Neuronal stem cell (in vitro differentiated cells): ENCODE results near the gene ASCC3.

Experiments
- DNase-seq: peaks from one replicate; pipeline ENCODE4 v3.0.0-alpha.2; 2013; ENCODE audit warnings: low spot score
- H2AFZ ChIP-seq: one replicate; pipeline ENCODE4 v1.6.1; 2013; ENCODE audit warnings: mild to moderate bottlenecking, low read length, inconsistent platforms
- H2AK5ac ChIP-seq: 2 replicates; pipeline ENCODE4 v1.6.1; 2013; ENCODE audit warnings: low read depth, mild to moderate bottlenecking, inconsistent platforms, low read length, moderate library complexity, mixed read lengths
- H2BK120ac ChIP-seq: 2 replicates; pipeline ENCODE4 v1.6.1; 2013; ENCODE audit warnings: low read depth, mild to moderate bottlenecking, inconsistent platforms, low read length, moderate library complexity, mixed read lengths
- H2BK12ac ChIP-seq: one replicate; pipeline ENCODE4 v1.6.1; 2013; ENCODE audit warnings: low read length, inconsistent platforms
- H2BK15ac ChIP-seq: 2 replicates; pipeline ENCODE4 v1.6.1; 2013; ENCODE audit warnings: mild to moderate bottlenecking, low read length, inconsistent platforms, mixed read lengths
- H2BK5ac ChIP-seq: one replicate; pipeline ENCODE4 v1.6.1; 2013; ENCODE audit warnings: inconsistent platforms, mild to moderate bottlenecking, low read length, moderate library complexity
- H3K14ac ChIP-seq: one replicate; pipeline ENCODE4 v1.6.1; 2013; ENCODE audit warnings: low read length, inconsistent platforms
- H3K18ac ChIP-seq: 2 replicates; pipeline ENCODE4 v1.6.1; 2013; ENCODE audit warnings: low read length, inconsistent platforms
- H3K23ac ChIP-seq: 2 replicates; pipeline ENCODE4 v1.6.1; 2013; ENCODE audit warnings: low read depth, mild to moderate bottlenecking, mixed read lengths, low read length, inconsistent platforms; ENCODE audit not compliant: poor library complexity
- H3K27ac ChIP-seq: replicated peaks from 3 replicates; pipeline ENCODE4 v1.5.1; 2013; ENCODE audit warnings: low read length, inconsistent platforms
- H3K27me3 ChIP-seq, 3 experiments: 2 replicates each; pipeline ENCODE4 v1.6.1; 2013; ENCODE audit warnings: low read length in 3 of 3, mild to moderate bottlenecking in 2 of 3, inconsistent platforms in 1 of 3, low read depth in 1 of 3, mixed read lengths in 1 of 3, moderate library complexity in 1 of 3; ENCODE audit not compliant: control insufficient read depth in 3 of 3, insufficient read depth in 3 of 3
- H3K36me3 ChIP-seq, 2 donors: replicated peaks in 1 of 2; 2 replicates each; pipeline ENCODE4 v1.6.1; 2013; ENCODE audit warnings: low read length in 2 of 2; ENCODE audit not compliant: control insufficient read depth in 2 of 2, insufficient read depth in 2 of 2
- H3K4ac ChIP-seq: 2 replicates; pipeline ENCODE4 v1.6.1; 2013; ENCODE audit warnings: inconsistent platforms, mild to moderate bottlenecking, low read length, moderate library complexity
- H3K4me1 ChIP-seq, 2 donors: 1 replicate in 1 of 2; 2 replicates in 1 of 2; pipeline ENCODE4 v1.6.1; 2013; ENCODE audit warnings: low read length in 2 of 2, low read depth in 1 of 2; ENCODE audit not compliant: control insufficient read depth in 2 of 2, insufficient read depth in 1 of 2
- H3K4me2 ChIP-seq: one replicate; pipeline ENCODE4 v1.6.1; 2013; ENCODE audit warnings: mild to moderate bottlenecking, low read length, inconsistent platforms; ENCODE audit not compliant: insufficient read depth, poor library complexity, severe bottlenecking
- H3K4me3 ChIP-seq, 2 donors: 2 replicates each; pipeline ENCODE4 v1.5.1; 2013; ENCODE audit warnings: low read length in 2 of 2, mild to moderate bottlenecking in 2 of 2, inconsistent platforms in 1 of 2, moderate library complexity in 1 of 2
- H3K79me1 ChIP-seq: one replicate; pipeline ENCODE4 v1.6.1; 2013; ENCODE audit warnings: low read depth, mild to moderate bottlenecking, inconsistent platforms, low read length, moderate library complexity
- H3K9ac ChIP-seq: one replicate; pipeline ENCODE4 v1.6.1; 2013; ENCODE audit warnings: mild to moderate bottlenecking, low read depth, low read length, inconsistent platforms; ENCODE audit not compliant: poor library complexity
- H3K9me3 ChIP-seq, 2 donors: replicated peaks in 1 of 2; 2 replicates each; pipeline versions ENCODE3 to v1.6.1; 2013; ENCODE audit warnings: low read length in 2 of 2, mild to moderate bottlenecking in 2 of 2, inconsistent platforms in 1 of 2, low read depth in 1 of 2, mixed read lengths in 1 of 2, moderate library complexity in 1 of 2; ENCODE audit not compliant: control insufficient read depth in 2 of 2, insufficient read depth in 1 of 2
- H4K8ac ChIP-seq: one replicate; pipeline ENCODE4 v1.6.1; 2013; ENCODE audit warnings: low read depth, mild to moderate bottlenecking, inconsistent platforms, low read length, moderate library complexity
- H4K91ac ChIP-seq: one replicate; pipeline ENCODE4 v1.6.1; 2013; ENCODE audit warnings: low read length, low read depth, mild to moderate bottlenecking, inconsistent platforms; ENCODE audit not compliant: poor library complexity
- WGBS, 2 donors: extraction: QIAGEN DNeasy Blood & Tissue Kit; methylation state at CpG; one replicate each; pipeline ENCODE4 v1.1.7; 2013; ENCODE audit warnings: missing lambda C conversion rate in 2 of 2, mixed read lengths in 1 of 2; ENCODE audit not compliant: insufficient read length in 2 of 2, insufficient replicate concordance in 1 of 2; ENCODE audit errors: extremely low coverage in 2 of 2; 5-methylcytosine and 5-hydroxymethylcytosine counted together

Gene ASCC3

GRCh38 chr6:100614933-100615332 lies 266.2 kb downstream of the ASCC3 start:
- no peak overlapping the region for H2BK12ac ChIP-seq
- H2BK5ac ChIP-seq: no peak overlapping the region
- no peak overlapping the region for H2AK5ac ChIP-seq
- no peaks in the 10 kb centered on the region for H3K27me3 ChIP-seq
- no peak for DNase-seq
- no peaks in the 10 kb centered on the region for H3K4me1 ChIP-seq
- no peaks in the 10 kb centered on the region for H3K79me1 ChIP-seq
- no peak overlapping the region for H3K18ac ChIP-seq
- no peak overlapping the region for H3K4me3 ChIP-seq
- no peak overlapping the region for H3K4ac ChIP-seq
- WGBS, 2 donors: no CpG with 5 or more reads among the region's 8 CpGs
- no peak overlapping the region for H3K9ac ChIP-seq
- peaks cover 2 to 26% of the 10 kb centered on the region in 2 donors for H3K36me3 ChIP-seq
- no peak overlapping the region for H3K4me2 ChIP-seq
- H3K27ac ChIP-seq: no peak overlapping the region
- H2AFZ ChIP-seq: no peak overlapping the region
- no peaks in the 10 kb centered on the region for H3K9me3 ChIP-seq
- H4K91ac ChIP-seq: no peak overlapping the region
- H4K8ac ChIP-seq: no peak overlapping the region
- H2BK120ac ChIP-seq: no peak overlapping the region
- H3K14ac ChIP-seq: no peak overlapping the region
- H2BK15ac ChIP-seq: no peak overlapping the region
- no peak overlapping the region for H3K23ac ChIP-seq

- H3K14ac ChIP-seq: no peak overlapping the region
- H3K27me3 ChIP-seq: no peaks in the 10 kb centered on the region
- H3K18ac ChIP-seq: no peak overlapping the region
- no peak overlapping the region for H3K9ac ChIP-seq
- no peak overlapping the region for H2BK120ac ChIP-seq
- peaks cover 2 to 24% of the 10 kb centered on the region in 2 donors for H3K36me3 ChIP-seq
- no peak overlapping the region for H2AFZ ChIP-seq
- no peaks in the 10 kb centered on the region for H3K79me1 ChIP-seq
- H3K4me1 ChIP-seq: no peaks in the 10 kb centered on the region
- H2BK5ac ChIP-seq: no peak overlapping the region
- H2BK12ac ChIP-seq: no peak overlapping the region
- H3K4me3 ChIP-seq: no peak overlapping the region
- no CpG with 5 or more reads among the region's 4 CpGs for WGBS, 2 donors
- H4K8ac ChIP-seq: no peak overlapping the region
- H3K23ac ChIP-seq: no peak overlapping the region
- DNase-seq: no peak
- H3K9me3 ChIP-seq: no peaks in the 10 kb centered on the region
- no peak overlapping the region for H3K4ac ChIP-seq
- no peak overlapping the region for H3K27ac ChIP-seq
- no peak overlapping the region for H2BK15ac ChIP-seq
- no peak overlapping the region for H3K4me2 ChIP-seq
- no peak overlapping the region for H2AK5ac ChIP-seq
- no peak overlapping the region for H4K91ac ChIP-seq
Measured at GRCh38 chr6:100614386-100614785, 266.7 kb downstream of the ASCC3 start.

GRCh38 chr6:100613656-100614055 lies 267.5 kb downstream of the ASCC3 start:
- no peak overlapping the region for H3K4me2 ChIP-seq
- H2AFZ ChIP-seq: no peak overlapping the region
- H3K23ac ChIP-seq: no peak overlapping the region
- H3K36me3 ChIP-seq: peaks cover 2 to 18% of the 10 kb centered on the region in 2 donors
- no peaks in the 10 kb centered on the region for H3K9me3 ChIP-seq
- no peak overlapping the region for H4K8ac ChIP-seq
- H3K18ac ChIP-seq: no peak overlapping the region
- no peak overlapping the region for H3K27ac ChIP-seq
- no peaks in the 10 kb centered on the region for H3K4me1 ChIP-seq
- no peak overlapping the region for H2BK12ac ChIP-seq
- H2BK120ac ChIP-seq: no peak overlapping the region
- H3K79me1 ChIP-seq: no peaks in the 10 kb centered on the region
- H3K4ac ChIP-seq: no peak overlapping the region
- H3K9ac ChIP-seq: no peak overlapping the region
- no peak overlapping the region for H3K14ac ChIP-seq
- H2BK5ac ChIP-seq: no peak overlapping the region
- WGBS, 2 donors: no CpG with 5 or more reads among the region's 3 CpGs
- no peak overlapping the region for H4K91ac ChIP-seq
- no peak overlapping the region for H3K4me3 ChIP-seq
- DNase-seq: no peak
- H3K27me3 ChIP-seq: no peaks in the 10 kb centered on the region
- no peak overlapping the region for H2BK15ac ChIP-seq
- no peak overlapping the region for H2AK5ac ChIP-seq

- no peak overlapping the region for H3K4me3 ChIP-seq
- H2BK5ac ChIP-seq: no peak overlapping the region
- no peak overlapping the region for H2BK12ac ChIP-seq
- no peak overlapping the region for H2BK15ac ChIP-seq
- WGBS, 2 donors: no CpG with 5 or more reads among the region's 2 CpGs
- H3K4me2 ChIP-seq: no peak overlapping the region
- H2AFZ ChIP-seq: no peak overlapping the region
- no peak overlapping the region for H3K27ac ChIP-seq
- H4K91ac ChIP-seq: no peak overlapping the region
- no peak overlapping the region for H3K14ac ChIP-seq
- no peaks in the 10 kb centered on the region for H3K79me1 ChIP-seq
- H3K18ac ChIP-seq: no peak overlapping the region
- H2AK5ac ChIP-seq: no peak overlapping the region
- no peaks in the 10 kb centered on the region for H3K27me3 ChIP-seq
- no peak overlapping the region for H2BK120ac ChIP-seq
- H3K9me3 ChIP-seq: no peaks in the 10 kb centered on the region
- H3K4me1 ChIP-seq: no peaks in the 10 kb centered on the region
- peaks cover 0 to 5% of the 10 kb centered on the region in 2 donors for H3K36me3 ChIP-seq
- H3K23ac ChIP-seq: no peak overlapping the region
- no peak overlapping the region for H3K9ac ChIP-seq
- no peak overlapping the region for H3K4ac ChIP-seq
- DNase-seq: no peak
- no peak overlapping the region for H4K8ac ChIP-seq
Measured at GRCh38 chr6:100612094-100612493, 269.0 kb downstream of the ASCC3 start.
